IPS DF 4.7 (cell line): Measurements from ENCODE around the gene COL1A1.

ENCODE experiments used
- DNase-seq: peaks from one replicate; pipeline ENCODE4 v3.0.0-alpha.2; 2013; ENCODE audit warnings: low spot score; ENCODE audit errors: extremely low read depth

Gene COL1A1

DNA sequence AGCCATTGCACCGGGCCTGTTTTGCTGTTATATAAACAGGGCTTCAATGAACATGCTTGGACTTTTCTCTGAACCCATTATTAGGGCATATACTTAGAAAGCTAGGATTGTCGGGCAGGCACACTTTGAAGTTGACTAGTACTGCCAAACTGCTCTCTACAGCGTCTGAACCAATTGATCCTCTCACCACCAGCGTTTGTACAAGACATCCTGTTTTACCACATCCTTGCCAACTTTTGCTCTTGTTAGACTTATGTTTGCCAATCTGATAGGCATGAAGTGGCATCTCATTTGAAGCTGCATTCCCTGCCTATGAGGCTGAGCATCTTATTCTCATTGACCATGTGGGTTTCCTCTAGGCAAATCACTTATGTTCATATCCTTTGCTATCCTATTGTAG lies 43.5 kb downstream of the COL1A1 start:
- no peak for DNase-seq

DNA sequence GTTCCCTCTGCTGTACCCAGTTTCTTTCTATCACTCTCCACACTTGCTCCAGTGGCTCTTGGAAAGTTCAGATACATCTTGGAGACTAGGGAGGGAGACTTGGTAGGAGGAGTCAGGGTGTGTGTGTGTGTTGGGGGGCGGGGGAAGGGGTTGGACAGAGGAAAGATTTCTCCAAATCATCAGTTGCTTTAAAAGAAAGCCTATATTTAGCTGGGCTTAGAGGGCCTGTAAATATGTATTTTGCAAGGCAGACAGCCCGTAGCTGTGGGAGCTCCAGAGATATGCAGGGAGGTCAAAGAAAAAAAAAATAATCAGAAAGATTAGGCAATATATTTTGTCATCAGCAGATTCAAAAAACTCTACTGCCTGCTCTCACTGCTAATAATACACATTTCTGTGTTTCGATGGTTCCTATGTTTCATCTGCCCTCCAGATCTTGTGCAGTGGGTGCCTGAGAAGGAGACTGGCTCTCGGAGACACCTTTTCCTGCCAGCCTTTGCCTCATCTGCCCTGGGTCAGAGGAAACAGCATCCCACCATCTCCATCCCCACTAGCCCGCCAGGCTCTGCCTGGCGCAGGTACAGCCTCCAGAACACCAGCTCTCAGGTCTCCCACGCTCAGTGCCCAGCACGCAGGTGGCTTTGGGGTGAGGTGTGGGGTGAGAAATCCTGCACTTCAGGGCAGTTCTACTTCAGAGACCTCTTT lies 46.2 kb downstream of the COL1A1 start:
- DNase-seq: no peak

DNA sequence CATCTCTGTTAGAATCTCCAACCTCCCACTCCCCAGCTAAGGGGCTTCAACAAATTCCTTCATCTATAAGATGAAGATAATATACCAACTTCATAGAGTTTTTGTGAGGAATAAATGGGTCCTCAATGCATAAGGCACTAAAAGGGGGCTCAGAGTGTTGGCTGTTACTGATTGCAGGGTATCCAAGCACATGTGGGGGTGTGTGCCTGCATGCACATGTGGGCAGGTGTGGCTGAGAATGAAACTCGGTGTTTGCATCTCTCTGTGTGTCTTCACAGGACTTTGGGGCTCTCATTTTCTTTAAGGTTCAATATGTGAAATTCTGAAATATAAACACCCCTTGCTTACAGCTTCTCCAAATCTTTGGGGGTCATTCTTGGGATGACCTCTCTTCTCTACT lies 46.8 kb downstream of the COL1A1 start:
- DNase-seq: no peak

DNA sequence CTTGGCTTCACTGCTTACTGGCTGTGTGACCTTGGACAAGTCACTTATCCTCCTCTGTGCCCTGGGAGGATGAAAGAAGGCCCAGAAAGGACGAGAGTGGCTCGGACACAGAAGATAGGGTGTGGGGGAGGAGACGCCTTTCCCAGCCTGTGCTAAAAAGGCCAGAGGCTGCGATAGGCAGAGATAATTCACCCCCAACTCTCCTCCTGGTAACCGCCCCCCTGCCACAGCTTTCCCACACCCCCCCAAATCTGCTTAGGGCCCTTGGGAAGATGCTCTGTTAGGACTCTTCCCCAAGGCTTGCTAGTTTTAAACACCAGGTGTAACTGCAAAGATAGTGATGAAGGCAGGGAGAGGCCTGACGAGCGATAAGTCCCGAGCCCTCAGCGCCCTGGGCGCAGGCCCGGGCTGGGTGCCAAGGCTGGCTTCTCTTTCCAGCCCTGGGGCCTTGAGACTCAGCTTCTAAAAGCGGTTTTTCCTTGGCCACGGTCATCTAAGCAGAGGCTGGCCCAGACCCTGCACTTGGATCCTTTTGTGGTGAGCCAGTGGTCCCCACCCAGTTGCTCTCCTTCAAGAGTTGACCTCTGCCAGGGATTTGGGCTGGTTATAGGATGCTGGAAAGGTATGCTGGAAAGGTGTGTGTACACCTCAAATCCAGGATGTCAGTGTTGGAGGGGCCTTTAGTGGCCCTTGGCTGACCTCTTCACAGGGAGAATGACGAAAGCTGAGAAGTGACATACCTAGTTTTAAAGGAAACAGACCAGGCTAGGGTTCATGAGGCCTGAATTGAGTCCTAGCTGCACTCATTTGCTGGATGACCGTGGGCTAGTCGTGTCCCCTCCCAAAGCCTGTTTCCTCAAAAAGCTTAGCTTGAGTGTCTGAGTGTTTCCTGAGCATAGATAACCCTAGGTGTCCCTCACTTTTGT lies 47.5 kb downstream of the COL1A1 start:
- DNase-seq: no peak

DNA sequence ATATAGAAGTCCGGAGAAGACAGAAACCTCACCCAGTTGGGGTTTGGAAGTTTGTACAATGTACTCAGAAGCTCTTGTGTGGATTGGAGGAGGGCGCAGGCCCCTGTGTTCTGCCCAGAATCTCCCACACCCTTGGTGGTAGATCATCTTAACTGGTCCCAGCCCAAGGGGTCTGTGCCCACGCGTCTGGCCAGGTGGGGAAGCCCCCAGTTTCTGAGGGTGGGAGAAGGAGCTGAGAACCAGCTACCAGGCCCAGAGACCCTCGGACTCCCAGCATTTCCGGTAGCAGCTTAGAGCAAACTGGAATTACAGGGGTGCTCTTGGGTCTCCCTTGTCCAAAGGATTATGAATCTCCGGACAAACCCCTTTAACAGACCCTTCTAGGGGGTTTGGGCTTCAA lies 48.7 kb downstream of the COL1A1 start:
- DNase-seq: no peak

DNA sequence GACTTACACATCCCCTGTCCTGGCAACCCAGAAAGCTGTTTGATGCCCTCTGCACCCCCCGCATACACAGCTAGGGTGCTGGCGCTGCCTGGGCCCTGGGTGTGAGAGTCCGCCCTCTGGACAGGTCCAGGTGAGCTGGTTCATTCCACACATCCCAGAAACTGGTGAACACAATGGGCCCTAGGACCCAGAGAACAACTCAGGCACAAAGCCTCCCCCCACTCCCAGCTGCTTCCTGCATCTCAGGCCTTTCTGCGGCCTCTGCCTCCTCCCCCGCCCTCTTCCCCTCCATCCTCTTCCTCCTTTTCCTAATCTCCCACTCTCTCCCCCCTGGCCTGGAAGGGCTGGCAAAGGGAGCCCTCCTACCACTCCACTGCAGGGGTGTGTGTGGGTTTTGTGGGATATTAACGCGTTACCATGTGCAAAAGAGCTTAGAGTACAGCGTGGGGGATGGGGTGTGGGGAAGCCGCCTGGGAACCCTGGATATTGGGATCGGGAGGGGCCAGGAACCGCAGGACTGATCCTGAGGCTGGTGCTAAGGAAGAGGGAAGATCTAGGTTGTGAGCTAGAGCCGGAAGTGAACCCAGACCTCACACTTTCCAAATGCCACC lies 49.4 kb downstream of the COL1A1 start:
- no peak for DNase-seq

DNA sequence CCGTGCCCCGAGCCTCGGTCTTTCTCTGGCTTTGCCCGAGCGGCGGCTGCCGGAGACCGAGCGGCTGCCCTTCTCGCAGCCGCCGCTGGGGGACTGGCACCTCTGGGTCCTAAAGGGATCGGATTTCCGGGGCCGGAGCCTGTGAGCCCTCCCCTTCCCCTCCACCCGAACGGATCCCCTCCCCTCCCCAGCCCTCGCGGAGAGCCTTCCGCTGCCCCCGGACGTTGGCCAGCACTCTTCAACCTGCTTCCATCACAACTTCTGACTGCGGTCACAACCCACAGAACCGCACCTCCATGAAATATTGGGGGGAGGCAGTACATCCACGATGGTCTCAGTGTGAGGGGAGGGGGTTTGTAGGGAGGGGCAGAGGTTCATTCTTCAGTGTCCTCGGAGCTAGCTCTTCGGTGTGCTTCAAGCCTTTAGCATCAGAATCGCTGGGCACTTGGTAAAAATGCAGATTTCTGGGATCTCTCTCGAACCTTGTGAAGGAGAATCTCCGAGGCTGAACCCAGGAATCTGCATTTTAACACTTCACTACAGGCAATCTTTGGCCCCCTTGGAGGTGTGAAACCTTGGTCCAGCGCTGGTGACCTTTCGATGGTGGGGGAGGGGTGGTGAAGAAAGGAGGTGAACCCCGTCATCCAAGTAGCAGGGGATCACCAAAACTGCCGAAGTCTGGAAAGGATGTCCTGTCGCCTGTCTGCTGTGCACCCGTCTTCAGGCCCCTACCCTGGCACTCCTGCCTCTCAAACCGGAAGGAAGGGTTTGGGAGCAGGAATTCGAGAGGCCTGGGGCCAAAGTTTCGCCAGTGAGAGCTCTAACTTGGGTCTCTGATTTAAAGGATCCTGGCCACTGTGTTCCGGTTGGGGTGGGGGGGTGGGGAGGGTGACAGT lies 50.1 kb downstream of the COL1A1 start:
- DNase-seq: no peak

DNA sequence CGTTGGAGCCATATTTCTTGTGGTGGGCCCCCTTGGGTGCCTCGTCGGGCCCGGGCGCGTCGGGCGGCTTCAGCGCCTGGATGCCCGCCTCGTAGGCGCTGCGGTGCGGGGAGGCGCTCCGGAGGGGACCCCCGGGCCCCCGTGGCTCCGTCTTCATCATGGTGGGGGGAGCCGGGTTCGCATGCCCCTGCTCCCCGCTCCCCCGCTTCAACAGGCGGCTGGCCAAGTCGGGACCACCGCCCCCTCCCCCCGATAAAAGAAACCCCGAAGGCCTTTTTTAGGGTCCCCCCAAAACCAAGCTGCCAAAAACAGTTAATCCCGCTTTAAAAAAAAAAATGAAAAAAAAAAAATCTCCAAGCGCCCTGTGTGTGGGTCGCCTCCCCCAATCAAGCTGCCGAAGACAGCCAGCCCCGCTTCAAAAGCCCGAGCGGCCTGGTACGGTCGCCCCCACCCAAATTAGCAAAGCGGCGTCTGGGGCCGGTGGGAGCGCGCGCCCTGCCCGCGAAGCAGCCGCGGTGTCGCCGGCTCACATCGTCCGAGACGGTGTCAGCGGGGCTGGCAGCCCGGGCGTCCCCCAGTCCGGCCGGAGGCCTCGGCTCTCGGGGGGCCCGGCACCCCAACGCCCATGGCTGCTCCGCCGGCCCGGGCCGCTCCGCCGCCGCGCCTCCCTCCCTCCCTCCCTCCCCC lies 50.9 kb downstream of the COL1A1 start, which contains the start of gene PPP1R9B:
PPP1R9B (minus strand) TSS at position 324 of the 687 bp plus-strand sequence; CDS start at position 160, 164 bp downstream.
- no peak for DNase-seq

DNA sequence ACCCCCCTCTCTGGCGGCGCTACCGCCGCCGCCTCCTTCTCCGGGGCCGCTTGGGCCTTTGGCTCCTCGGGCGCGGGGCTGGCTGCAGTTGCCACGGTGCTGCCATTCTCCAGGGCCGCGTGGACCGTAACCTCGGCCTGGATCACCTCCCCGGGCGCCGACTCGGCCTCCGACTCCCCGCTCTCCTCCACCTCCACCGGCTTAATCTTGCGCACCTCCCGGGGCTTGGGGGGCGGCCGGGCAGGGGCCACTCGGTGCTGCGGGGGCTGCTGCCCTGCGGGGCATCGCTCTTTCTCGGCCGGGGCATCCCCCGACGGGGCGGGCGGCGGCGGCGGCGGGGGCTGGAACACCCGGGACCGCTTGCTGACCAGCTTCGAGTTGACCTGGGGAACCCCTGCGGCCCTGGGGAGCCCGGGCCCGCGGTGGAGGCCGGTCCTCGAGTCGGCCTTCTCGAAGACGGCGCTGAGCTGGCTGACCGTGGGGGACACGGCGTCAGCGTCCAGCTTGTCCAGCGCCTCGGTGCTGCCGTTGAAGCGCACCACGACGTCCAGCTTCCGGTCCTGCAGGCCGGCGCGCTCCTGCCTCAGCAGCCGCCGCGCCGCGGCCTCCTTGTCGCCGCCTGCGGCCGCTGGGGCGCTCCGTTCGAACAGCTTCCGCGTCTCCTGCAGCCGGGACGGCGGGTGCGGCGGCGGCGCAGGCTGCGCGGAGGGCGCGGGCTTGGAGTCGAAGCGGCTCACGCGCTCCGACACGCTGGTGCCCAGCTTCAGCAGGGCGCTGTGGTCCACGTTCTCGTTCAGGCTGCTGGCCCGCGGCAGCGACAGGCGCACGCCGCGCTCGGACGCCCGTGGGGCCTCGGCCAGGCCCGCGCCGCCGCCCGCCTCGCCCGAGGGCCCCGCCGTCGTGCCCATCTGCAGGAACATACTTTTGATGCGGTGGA lies 51.7 kb downstream of the COL1A1 start:
- DNase-seq: no peak

DNA sequence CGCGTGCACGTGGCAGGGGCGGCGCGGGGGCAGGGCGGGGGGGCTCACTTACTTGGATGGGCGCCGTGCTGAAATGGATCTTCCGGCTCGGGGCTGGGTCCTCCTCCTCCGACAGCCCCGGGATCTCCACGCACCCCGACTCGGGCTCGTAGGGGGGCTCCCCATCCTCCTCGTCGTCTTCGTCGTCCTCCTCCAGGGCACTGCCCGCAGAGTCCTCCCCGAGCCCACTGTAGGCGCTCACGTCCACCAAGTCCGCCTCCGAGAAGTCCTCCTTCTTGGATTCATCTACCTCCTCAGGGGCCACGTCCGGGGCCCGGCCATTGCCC lies 52.4 kb downstream of the COL1A1 start:
- no peak for DNase-seq

DNA sequence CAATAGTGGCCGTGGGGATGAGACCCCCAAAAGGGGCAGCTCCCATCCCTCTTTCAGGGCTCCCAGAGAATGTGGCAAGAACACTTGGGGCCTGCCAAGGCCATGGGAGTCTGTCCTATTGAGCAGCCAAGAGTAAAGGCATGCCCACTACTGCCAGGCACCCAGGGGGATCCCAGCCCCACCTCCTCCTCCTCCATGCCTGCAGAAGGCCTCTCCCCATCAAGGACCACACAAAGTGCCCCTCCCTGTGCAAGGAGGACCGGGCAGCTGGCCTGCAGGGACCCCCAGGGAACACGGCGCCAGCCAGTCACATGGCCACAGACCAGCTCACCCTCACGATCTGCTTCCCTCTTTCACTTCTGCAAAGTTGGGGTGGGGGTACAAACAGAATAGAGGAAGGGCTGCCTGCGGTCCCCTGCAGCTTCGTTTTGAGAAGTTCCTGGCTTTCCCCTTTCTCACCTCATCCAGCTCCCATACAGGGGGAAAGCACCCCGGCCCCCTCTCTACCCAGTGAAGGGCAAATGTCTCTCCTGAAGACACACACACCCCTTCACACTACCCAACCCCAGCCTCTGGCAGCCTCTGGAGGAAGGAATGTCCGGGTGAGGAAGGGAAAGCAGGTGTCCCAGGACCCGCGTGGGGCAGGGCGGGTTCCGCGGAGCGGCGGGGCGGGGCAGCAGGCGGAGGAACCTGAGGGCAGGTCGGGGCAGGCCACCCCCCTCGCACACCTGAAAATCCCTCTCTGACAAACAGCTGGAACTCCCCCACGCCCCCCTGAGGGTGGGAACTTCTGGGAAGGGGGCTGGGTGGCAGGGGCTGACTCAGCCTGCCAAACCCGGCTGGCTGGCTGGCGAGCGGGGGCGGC lies 53.0 kb downstream of the COL1A1 start:
- no peak for DNase-seq

DNA sequence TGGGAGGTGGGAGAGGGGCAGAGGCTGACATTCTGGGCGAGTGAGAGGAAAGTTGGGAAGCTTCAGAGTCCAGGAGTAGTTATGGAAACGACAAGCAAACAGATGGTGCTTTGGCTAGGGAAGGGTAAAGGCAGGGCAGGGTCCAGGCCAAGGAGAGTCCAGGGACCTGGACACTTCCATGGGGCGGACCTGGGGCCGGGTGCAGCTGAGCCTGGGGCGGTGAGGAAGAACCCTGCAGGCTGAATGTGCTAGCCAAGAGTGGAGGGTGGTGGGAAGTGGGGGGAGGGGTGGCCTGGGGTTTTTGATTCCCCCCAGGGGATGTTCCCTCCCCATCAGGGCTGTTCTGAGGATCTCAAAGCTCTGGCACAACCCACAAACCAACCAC lies 53.6 kb downstream of the COL1A1 start:
- no peak for DNase-seq

DNA sequence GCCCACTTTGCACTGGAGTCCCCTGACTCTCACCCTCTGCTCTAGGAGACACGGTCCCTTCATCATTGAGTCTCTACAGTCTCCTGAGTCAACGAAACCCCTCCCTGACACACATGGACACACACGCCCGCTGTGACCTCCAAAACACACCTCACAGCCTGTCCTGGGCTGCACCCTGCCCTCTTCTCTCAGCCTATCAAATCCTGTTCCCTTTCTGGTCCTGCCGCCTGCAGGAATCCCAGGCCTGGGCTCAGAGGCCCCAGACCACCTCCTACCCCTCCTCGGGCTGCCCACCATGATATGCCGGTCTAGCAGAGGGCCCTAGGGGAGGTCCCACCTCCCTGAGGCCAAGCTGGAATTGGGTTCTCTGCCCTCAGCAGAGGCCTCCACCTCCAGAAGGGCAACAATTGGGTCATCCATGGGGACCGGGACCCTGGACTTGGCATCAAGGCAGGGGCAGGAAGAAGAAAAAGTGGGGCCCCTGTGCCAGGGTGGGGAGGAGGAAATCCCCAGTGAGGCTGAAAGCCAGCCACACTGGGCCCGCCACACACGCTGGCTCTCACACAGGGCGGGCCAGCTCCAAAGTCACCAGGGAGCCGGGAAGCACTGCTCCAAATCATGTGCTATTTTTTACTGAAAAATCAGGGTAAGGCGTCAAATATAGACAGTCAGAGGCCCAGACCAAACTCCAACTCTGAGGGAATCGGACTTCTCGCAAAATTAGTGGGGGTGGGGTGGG lies 54.3 kb downstream of the COL1A1 start:
- no peak for DNase-seq

DNA sequence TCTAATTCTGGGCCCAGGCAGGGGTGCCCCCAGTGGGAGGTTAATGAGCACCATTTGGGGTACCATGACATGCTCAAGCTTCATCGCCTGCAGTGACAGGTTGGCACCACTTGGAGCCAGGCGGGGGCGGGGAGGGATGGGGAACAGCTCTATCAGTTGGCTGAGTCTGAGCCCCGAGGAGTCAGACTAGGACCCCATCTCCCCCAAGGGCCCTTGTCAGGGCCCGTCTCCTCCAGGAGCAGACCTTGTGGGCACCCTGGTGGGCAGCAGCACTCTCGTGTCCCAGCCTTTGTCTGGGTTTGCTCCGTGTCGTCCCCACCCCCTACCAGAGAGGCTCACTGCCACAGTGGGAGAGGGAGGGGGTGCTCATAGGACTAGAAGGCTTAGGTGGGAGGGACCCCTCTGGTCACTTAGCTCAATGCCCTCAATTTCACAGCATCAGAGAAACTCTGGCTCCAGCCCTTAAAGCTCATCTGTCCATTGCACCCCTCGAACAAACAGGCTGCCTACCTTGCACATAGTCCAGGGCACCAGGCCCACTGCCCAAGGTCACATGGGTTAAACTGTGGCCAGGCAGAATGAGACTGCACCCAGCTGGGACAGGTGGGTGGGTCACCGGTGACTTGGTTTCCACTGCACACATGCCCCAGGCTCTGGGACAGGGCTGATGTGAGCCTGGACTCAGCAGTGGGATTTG lies 55.1 kb downstream of the COL1A1 start:
- DNase-seq: no peak

DNA sequence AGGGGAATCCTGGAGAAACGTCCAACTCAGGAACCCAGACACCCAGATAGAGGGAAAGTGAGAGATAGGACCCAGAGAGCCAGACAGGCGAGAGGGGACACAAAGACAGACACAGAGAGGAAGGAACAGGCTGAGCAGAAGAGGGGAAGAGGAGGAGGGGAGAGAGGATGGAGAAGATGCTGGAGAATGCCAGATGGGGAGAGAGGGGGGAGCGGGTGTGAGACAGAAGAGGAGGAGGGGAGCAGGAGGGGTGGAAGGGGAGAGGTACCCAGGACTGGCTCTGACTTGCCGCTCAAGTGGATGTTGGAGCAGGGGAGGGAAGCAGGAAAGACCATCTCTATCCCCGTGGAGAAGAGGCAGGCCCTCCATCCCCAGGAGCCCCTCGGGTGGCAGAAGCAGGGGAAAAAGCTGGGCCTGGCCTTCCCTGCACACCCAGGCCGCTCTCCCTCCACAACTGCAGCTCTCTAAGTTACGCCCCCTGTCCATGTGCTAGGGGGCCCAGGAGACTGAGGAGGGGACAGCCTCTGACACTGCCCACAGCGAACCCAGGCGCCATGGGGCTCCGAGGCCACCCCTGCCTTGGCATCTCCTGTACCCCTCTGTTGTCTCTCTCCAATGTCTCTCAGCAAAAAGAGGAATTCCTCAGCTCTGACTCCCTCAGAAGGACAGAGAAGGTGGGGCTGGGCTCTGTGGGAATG lies 55.8 kb downstream of the COL1A1 start:
- no peak for DNase-seq

DNA sequence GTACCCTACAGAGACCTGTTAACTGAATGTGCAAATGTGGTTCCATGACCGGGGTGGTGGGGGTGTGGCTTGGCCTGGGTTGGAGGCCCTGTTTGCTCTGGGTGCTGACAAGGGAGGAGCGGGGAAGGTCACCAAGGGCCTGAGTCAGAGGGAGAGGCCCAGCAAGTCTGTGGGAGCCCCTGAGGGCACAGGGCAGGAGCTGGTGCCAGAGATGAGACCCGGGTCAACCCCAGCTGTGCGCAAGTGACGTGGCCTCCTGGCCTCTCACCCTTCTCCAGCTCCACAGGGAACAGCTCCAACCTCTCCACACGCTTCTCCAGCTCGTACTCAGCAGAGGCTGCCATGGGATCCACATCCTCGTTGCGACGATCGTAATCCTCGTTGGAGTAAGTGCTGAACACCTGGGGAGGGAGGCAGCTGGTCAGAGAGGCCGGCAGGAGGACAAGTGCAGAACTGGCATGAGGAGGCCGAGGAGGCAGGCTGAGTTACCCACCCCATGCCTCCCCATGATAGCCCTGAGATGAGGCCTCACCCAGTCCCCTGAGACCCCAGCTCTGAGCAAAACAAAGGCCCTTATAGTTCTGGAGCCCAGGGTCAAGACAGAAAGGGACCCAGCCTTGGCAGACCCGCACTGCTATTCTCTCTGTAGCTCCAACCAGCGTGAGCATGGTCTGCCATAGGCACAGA lies 56.4 kb downstream of the COL1A1 start:
- DNase-seq: no peak
